GM19023 (cell line): Measurements from ENCODE around the gene RBMS1.

Experiments
- ATAC-seq: cut with Tn5 transposase; IDR thresholded peaks from one replicate; pipeline ENCODE4 v1.9.1; 2021; ENCODE audit warnings: mild to moderate bottlenecking, moderate library complexity; ENCODE audit not compliant: unreplicated experiment

The RBMS1 gene

GRCh38 chr2:160258492-160258805 lies 235.2 kb downstream of the RBMS1 start:
- no peak for ATAC-seq

GRCh38 chr2:160257743-160258491 lies 235.7 kb downstream of the RBMS1 start:
- no peak for ATAC-seq

GRCh38 chr2:160257041-160257742 lies 236.4 kb downstream of the RBMS1 start:
- ATAC-seq: no peak

- no peak for ATAC-seq
Observed at GRCh38 chr2:160256507-160256906, 237.1 kb downstream of the RBMS1 start.

- no peak for ATAC-seq
Observed at GRCh38 chr2:160255408-160255807, 238.2 kb downstream of the RBMS1 start.

- no peak for ATAC-seq
Observed at GRCh38 chr2:160254189-160254762, 239.3 kb downstream of the RBMS1 start.

GRCh38 chr2:160253440-160254188 lies 240.0 kb downstream of the RBMS1 start:
- ATAC-seq: no peak

GRCh38 chr2:160252900-160253299 lies 240.7 kb downstream of the RBMS1 start:
- no peak for ATAC-seq

- no peak for ATAC-seq
Observed at GRCh38 chr2:160252278-160252887, 241.2 kb downstream of the RBMS1 start.

GRCh38 chr2:160251569-160251968 lies 242.0 kb downstream of the RBMS1 start:
- no peak for ATAC-seq

- ATAC-seq: no peak
Observed at GRCh38 chr2:160249876-160250275, 243.7 kb downstream of the RBMS1 start.

- ATAC-seq: no peak
Observed at GRCh38 chr2:160247296-160248035, 246.1 kb downstream of the RBMS1 start.

GRCh38 chr2:160246356-160246755 lies 247.3 kb downstream of the RBMS1 start:
- no peak for ATAC-seq

GRCh38 chr2:160245614-160246155 lies 247.9 kb downstream of the RBMS1 start:
- no peak for ATAC-seq

- no peak for ATAC-seq
Observed at GRCh38 chr2:160242893-160243564, 250.6 kb downstream of the RBMS1 start.

GRCh38 chr2:160241251-160242137 lies 252.1 kb downstream of the RBMS1 start:
- no peak for ATAC-seq

GRCh38 chr2:160239436-160239835 lies 254.2 kb downstream of the RBMS1 start:
- no peak for ATAC-seq

GRCh38 chr2:160238392-160238791 lies 255.2 kb downstream of the RBMS1 start:
- ATAC-seq: no peak
